GM18526 (cell line): Measurements from ENCODE around the gene CYTH1.
A peak's percentile ranks its signal among the peaks of the same experiment; 100 is the strongest.

Experiments used
- POLR2A ChIP-seq: IDR thresholded peaks from 3 replicates; pipeline ENCODE4 v1.6.1; 2011; ENCODE audit not compliant: insufficient read length; ENCODE audit errors: extremely low read depth

The CYTH1 gene

GRCh38 chr17:78709751-78710181 is 72.3 kb downstream of the CYTH1 start:
- no peak for TF ChIP-seq POLR2A

GRCh38 chr17:78709119-78709681 is 72.9 kb downstream of the CYTH1 start:
- TF ChIP-seq POLR2A: peak; percentile 34

- TF ChIP-seq POLR2A: peak; percentile 1
Measured at GRCh38 chr17:78708510-78708973, 73.5 kb downstream of the CYTH1 start.

- no peak for TF ChIP-seq POLR2A
Measured at GRCh38 chr17:78707923-78708322, 74.2 kb downstream of the CYTH1 start.

DNA sequence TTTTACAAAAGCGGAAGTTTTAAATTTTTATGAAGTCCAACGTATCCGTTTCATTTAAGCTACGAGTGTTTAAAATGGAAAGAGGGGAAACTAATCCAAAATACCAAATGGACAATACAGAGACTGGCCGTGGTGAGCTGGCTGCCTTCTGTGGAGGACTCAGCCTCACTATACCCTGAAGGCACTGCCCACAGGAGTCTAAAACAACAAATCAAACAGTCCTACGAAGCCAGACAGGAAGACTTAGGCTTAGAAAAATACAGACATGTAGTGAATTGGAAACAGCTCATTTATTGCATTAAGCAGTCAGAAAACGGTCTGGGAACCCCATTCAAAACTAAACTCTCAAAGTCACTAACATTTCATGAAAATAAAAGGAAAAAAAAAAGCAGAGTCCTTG is 75.1 kb downstream of the CYTH1 start:
- TF ChIP-seq POLR2A: no peak

- no peak for TF ChIP-seq POLR2A
Measured at GRCh38 chr17:78706271-78706915, 75.7 kb downstream of the CYTH1 start.

- TF ChIP-seq POLR2A: no peak
Measured at GRCh38 chr17:78705071-78705470, 77.0 kb downstream of the CYTH1 start.

DNA sequence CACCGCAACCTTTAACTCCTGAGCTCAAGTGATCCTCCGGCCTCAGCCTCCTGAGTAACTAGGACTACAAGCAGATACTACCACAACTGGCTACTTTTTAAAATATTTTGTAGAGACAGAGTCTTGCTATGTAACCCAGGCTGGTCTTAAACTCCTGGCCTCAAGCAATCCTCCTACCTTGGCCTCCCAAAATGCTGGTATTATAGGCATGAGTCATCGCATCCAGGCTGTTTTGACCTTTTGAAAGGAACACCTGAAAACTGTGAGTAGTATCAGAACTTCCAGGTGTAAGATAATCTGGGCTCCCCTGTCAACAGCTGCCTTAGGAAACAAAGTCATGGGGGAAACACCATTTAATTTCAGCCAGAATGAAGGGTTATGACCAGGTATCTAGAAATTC is 77.5 kb downstream of the CYTH1 start:
- no peak for TF ChIP-seq POLR2A

- no peak for TF ChIP-seq POLR2A
Measured at GRCh38 chr17:78697554-78698343, 84.3 kb downstream of the CYTH1 start.

DNA sequence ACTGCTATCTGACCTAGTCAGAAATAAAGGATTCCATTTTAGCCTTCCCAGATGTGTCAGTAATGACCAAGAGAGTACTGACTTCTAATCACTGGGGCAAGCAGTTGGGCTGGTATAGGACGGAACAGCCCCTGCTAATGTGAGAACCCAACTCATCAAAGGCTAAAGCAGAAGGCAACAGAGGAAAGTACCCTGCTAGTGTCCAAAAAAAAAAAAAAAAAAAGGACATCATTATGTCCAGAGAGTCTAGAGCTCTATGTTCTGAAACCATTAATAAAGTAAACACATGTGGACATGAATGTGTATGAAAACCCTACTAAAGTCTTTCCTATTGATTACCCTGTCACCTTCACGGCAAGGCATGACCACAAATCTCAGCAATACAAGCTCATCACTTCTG is 85.0 kb downstream of the CYTH1 start:
- no peak for TF ChIP-seq POLR2A

DNA sequence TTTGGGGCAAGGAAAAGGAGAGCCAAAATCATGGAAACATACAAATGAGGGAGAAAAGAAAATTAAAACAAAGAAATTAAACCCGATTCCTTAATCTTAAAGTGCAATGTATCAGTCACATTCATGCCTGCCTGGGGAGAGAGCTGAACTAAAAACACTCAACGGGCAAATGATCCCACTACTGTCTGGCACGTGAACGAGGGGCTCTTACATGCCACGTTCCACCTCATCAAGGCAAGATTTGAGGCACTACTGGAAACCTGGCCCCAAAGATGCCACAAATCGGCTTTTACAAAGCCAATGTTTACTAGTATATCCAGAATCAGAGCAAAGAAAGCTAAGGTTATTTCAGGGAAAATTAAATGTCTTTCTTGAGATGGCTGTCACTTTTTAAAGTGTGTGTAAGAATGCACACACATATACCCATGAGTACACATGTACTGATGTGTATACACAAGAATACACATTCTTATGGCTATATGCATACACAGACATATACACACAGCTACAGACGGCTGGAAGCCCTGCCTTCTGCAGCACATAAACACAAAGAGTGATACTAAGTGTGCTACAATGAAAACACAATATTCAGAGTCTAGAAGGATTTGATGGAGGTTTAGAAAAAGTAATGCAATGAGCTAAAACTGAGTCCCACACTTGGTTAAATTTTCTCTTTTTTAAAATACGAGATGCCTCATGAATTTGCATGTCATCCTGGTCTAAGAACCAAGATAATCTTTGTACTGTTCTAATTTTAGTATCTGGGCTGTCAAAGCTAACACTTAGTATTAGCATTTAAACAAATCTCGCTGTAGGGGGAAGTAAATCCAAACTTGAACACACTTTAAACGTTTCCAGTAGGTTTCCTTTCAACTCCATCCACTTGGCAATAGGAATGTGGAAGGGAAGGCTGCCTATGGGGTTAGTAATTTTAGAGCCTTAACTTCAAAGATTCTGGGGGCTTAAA is 85.8 kb downstream of the CYTH1 start:
- TF ChIP-seq POLR2A: no peak

DNA sequence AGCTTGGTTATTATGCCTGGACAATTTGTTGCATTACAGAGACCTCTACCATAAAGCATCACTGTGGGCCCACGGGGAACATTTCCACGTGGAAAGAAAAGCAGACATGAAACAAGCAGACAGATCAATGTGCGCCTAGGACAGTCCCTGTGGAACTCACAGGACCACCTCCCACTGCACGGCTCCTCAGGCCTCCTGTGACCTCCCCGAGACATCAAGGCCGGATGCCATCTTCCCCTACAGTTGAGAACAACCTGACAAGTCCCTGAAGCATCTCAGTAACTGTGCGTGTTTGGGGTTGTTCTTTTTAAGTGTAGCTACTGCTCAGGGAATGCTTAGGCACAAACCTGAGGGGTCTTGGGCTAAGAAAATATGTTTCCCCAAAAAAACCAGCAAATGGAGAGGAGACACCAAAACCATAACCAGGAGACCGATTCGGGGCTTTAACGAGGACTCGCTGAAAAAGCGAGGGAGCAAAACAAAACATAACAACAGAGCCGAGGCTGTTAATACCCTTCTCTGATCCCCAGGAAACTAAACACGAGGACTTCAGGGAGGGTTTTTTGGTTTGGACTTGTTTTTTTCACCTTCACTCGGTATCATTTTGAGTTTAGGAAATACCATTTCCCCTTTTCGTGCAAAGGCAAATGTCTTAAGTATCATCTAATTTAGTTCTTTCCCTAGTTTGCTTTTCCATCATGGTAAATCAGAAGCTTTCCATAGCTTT is 87.1 kb downstream of the CYTH1 start:
- no peak for TF ChIP-seq POLR2A

- no peak for TF ChIP-seq POLR2A
Measured at GRCh38 chr17:78693346-78694083, 88.6 kb downstream of the CYTH1 start.
